HG03457 (cell line): ENCODE measurements around the gene ADGRG6.
"Not testable (repeated sequence)": the region's sequence is repeated elsewhere in the genome, so short reads cannot be mapped to it uniquely, and the experiment has no call there.

Experiments used
- ATAC-seq: cut with Tn5 transposase; IDR thresholded peaks from one replicate; pipeline ENCODE4 v1.9.1; 2021; ENCODE audit warnings: moderate number of reproducible peaks; ENCODE audit not compliant: unreplicated experiment

Gene ADGRG6

GRCh38 chr6:142342986-142343385 lies 41.2 kb downstream of the ADGRG6 start:
- no peak for ATAC-seq

GRCh38 chr6:142343938-142344337 lies 42.1 kb downstream of the ADGRG6 start:
- no peak for ATAC-seq

GRCh38 chr6:142345261-142345660 lies 43.5 kb downstream of the ADGRG6 start:
- ATAC-seq, result no peak

DNA sequence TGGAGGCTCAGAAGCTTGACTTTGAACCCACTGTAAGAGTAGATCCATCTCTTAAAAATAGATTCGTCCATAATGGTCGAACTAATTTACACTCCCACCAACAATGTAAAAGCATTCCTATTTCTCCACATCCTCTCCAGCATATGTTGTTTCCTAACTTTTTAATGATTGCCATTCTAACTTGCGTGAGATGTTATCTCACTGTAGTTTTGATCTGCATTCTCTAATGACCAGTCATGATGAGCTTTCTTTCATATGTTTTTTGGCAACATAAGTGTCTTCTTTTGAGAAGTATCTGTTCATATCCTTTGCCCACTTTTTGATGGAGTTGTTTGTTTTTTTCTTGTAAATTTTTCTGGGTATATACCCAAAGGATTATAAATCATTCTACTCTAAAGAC lies 44.4 kb downstream of the ADGRG6 start:
- not testable (repeated sequence) for ATAC-seq

DNA sequence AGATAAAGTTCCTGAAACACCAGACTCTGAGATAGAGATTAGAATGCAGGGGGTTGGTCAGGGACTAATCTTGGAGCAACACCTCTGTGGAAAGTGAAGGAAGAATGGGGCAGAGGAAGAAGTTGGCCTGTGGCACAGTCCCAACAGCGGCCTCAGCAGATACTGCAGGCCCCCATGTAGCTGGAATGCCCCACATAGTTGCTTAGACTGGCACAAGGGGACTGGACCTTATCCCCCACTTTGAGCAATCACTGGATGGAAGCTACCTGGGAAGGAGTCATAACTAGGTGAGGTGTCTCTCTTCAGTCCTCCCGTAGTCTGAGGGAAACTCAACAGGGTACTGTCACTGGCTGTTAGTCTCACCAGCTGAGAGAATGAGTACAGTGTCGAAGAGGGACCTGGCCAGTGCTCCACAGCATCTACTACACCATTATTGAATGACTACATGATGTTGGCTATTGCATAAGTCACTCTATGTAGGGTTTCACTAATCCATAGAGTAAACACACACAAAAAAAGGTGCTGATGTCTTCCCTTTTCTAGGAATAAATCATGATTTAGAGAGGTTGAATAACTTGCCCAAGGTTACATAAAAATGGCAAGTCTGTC lies 47.5 kb downstream of the ADGRG6 start:
- ATAC-seq, result no peak

GRCh38 chr6:142350309-142350708 lies 48.5 kb downstream of the ADGRG6 start:
- no peak for ATAC-seq

GRCh38 chr6:142353690-142354089 lies 51.9 kb downstream of the ADGRG6 start:
- ATAC-seq, result no peak

DNA sequence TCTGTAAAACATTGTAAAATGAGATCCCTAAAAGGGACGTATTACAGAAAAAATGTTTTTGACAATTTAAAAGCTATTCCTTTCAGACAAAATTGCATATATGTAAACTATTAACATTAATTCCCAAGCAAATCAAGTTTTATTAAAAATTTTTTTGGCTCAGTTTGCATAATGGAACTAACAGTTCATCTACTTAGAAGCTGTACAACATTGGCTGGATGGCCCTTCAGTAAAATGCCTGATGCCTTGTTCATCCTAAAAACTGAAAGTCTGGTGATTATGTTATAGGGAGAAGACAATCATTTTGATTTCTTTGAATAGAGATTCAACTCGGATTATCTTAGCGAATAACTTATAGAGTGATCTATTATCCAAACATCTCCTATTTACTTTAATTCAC lies 52.8 kb downstream of the ADGRG6 start:
- no peak for ATAC-seq

DNA sequence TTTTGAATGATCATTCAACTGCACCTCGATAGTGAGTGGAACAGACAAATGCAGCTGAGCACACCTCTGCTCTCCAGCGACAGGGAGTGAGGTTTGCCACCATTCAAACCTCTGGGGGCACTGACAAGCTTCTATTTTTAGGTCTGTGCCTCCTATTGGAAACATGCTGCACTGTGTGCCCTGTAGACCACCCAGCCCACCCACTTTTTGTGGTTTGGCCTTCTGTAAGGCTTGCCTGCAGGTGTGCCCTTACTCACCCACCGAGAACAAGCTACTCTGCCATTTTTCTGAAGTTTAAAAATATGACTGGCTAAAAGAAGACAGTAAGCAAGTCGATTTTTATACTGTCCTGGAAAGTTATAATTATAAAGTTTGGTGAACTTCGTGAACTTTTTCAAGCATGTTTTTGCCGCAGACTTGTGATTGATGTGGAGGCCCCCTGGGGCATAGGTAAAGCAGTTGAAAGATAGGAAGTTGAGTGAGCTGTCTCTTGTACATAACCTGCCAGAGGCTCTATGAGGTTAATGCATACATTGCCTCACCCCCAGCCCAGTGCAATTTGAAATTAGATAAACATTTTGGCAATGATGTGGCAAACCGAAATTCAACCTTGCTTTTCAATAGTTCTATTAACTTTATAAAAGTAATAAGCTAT lies 53.8 kb downstream of the ADGRG6 start:
- no peak for ATAC-seq

DNA sequence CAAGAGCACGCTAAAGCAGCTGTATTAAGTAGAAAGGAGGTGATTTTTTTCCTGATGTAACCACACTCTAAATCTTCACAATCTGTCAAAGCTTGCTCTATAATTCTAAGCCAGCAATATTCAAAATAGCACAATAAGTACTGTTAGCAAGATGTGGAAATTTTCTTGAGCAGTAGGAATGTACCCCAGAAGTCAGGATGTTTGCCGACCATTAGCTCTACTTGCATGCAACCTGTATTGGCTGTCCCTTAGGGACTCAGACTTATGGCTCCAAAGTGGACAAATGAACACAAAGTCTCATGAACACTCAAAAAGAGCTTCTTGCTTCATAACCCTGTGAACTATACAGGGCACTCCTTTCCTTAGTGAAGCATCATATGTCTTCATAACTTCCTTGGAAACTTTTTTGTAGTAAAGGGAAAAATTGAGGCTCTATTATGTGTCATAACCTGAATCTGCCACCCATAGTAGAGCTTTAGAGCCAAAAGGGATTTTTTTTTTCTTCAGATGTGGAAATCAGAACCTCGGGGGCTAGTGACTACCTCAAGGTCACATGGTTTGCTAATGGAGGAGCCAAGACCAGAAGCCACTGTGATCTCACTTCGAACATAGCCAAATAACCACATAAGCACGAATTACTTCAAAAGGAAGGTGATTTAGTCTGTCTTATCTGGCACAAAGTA lies 54.5 kb downstream of the ADGRG6 start:
- no peak for ATAC-seq

GRCh38 chr6:142356884-142357225 lies 55.0 kb downstream of the ADGRG6 start:
- no peak for ATAC-seq

- no peak for ATAC-seq
These were observed 56.1 kb downstream of the ADGRG6 start for GRCh38 chr6:142357879-142358278.

- no peak for ATAC-seq
These were observed 57.6 kb downstream of the ADGRG6 start for GRCh38 chr6:142359271-142359960.

- ATAC-seq, result no peak
These were observed 59.5 kb downstream of the ADGRG6 start for GRCh38 chr6:142361345-142361744.

DNA sequence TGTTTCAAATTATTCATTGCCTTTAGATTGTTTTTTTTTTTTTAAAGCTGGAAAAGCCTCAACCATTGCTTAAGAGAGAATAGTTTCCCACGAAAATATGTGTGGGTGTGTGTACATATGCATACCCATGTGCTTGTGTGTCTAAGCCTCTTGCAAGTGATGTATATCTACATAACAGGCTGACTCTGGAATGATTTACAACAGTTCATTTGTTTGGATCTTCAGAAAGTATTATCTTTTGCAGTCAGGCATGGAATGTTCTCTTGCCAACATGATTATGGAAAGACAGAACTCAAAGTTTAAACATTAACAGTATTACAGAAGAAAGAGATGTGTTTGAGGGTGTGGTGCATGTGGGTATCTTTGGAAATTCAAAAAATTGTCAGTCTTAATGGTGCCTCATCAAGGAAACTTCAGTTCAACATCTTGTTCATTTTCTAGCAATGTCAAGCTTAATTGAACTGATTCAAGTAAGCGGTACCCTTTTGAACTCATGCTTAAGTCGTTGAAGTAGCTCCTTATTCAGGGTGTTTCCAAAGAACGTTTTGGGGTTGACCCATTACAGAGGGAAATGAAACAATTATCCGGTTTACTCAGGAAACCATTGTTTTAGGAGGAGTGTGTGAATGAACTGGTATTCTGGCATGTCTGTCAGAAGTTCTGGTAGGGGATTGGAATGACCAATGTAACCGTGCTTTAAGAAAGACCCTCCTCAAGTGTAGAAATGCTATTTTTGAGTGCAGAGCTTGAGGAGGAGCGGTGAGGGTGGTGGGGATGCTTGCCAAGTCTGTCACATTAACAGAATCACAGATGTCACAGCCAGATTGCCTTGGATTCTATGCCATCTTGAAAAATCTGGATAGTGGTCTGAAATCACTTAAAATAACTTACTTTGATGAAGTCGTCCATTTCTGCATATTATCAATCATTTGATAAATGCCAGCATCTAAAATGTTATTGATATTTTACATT lies 60.3 kb downstream of the ADGRG6 start:
- ATAC-seq, result no peak

GRCh38 chr6:142367061-142367460 lies 65.3 kb downstream of the ADGRG6 start:
- no peak for ATAC-seq

GRCh38 chr6:142367501-142368018 lies 65.8 kb downstream of the ADGRG6 start:
- ATAC-seq, result no peak

DNA sequence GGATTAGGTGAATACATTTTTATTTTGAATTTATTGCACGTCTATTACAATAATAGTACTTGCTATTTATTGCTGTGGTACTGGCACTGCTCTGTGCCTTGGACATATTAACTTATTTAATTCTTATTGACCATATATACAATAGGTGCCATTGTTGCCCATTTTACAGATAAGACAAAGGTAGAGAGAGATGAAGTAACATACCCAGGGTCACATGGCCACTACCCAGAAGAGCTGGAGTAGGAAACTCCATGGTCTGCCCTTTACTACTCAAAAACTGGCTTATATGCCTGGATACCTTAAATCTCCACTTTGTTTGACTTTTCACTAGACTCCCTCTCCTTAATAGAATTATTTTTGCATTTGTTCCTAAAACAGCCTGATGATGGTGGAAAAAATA lies 67.5 kb downstream of the ADGRG6 start:
- no peak for ATAC-seq

- no peak for ATAC-seq
These were observed 70.5 kb downstream of the ADGRG6 start for GRCh38 chr6:142372348-142372747.

- ATAC-seq, result no peak
These were observed 71.7 kb downstream of the ADGRG6 start for GRCh38 chr6:142373268-142374090.
